Stimulated activated effector memory CD8-positive, alpha-beta T cell treated with anti-CD3 and anti-CD28 coated beads, Interleukin-12 subunit alpha, Interleukin-12 subunit beta, amount 100 ng/mL, for 72 hours (primary cell): ENCODE data around the gene MTIF3.

ENCODE experiments used
- ATAC-seq: fragments of 150-1000 bp; cut with Tn5 transposase; 2 replicates; pipeline ENCODE4 v1.10.0; 2021
- DNase-seq, 2 donors: peaks; one replicate each; pipeline ENCODE4 v3.0.0; 2021 to 2022; ENCODE audit warnings: low spot score in 2 of 2
- H3K27ac Mint-ChIP-seq: one replicate; pipeline ENCODE4 v1.8.0; 2022; ENCODE audit warnings: mild to moderate bottlenecking, mixed read lengths
- H3K36me3 Mint-ChIP-seq: one replicate; pipeline ENCODE4 v1.8.0; 2022; ENCODE audit warnings: mild to moderate bottlenecking, mixed read lengths
- H3K4me1 Mint-ChIP-seq: one replicate; pipeline ENCODE4 v1.8.0; 2022; ENCODE audit warnings: mixed read lengths
- H3K4me3 Mint-ChIP-seq: one replicate; pipeline ENCODE4 v1.8.0; 2022; ENCODE audit warnings: mild to moderate bottlenecking, mixed read lengths
- H3K9me3 Mint-ChIP-seq: one replicate; pipeline ENCODE4 v1.8.0; 2022; ENCODE audit warnings: mixed read lengths

Gene MTIF3

GRCh38 chr13:27449936-27450828 lies at the start of gene MTIF3:
Gene MTIF3 (minus strand): TSS chr13:27450564. CDS start chr13:27440448, 10,116 bp downstream.
- Mint-ChIP-seq H3K4me1 (peaks cover 52% of the 10 kb centered on the region), H3K27ac (peak within 1 kb of the TSS; percentile 98)

GRCh38 chr13:27497563-27498230 lies 47.3 kb upstream of the MTIF3 start:
- H3K27ac Mint-ChIP-seq: no peak overlapping the region
- no peaks in the 10 kb centered on the region for H3K4me1 Mint-ChIP-seq
- no peaks in the 10 kb centered on the region for H3K9me3 Mint-ChIP-seq
- ATAC-seq (no peak), DNase-seq (no peak)
- no peak overlapping the region for H3K4me3 Mint-ChIP-seq
- no peaks in the 10 kb centered on the region for H3K36me3 Mint-ChIP-seq

More at GRCh38 chr13:27449936-27450828, at the start of gene MTIF3:
- Mint-ChIP-seq H3K36me3 (peaks cover 26% of the 10 kb centered on the region), H3K4me3 (peak within 1 kb of the TSS; percentile 86), H3K9me3 (no peaks in the 10 kb centered on the region)
- DNase-seq (peak; percentile 91 to 98), ATAC-seq (peak; percentile 92)

- ATAC-seq (no peak), DNase-seq (no peak)
- Mint-ChIP-seq H3K4me3 (no peak overlapping the region), H3K27ac (no peak overlapping the region), H3K36me3 (no peaks in the 10 kb centered on the region), H3K9me3 (no peaks in the 10 kb centered on the region), H3K4me1 (no peaks in the 10 kb centered on the region)
Observed at GRCh38 chr13:27496536-27497273, 46.3 kb upstream of the MTIF3 start.

- H3K4me3 Mint-ChIP-seq: no peak overlapping the region
- ATAC-seq: no peak
- no peaks in the 10 kb centered on the region for H3K4me1 Mint-ChIP-seq
- H3K9me3 Mint-ChIP-seq: no peaks in the 10 kb centered on the region
- no peaks in the 10 kb centered on the region for H3K36me3 Mint-ChIP-seq
- DNase-seq: no peak
- no peak overlapping the region for H3K27ac Mint-ChIP-seq
Observed at GRCh38 chr13:27496006-27496405, 45.6 kb upstream of the MTIF3 start.

GRCh38 chr13:27495551-27495950 lies 45.2 kb upstream of the MTIF3 start:
- ATAC-seq (no peak), DNase-seq (no peak)
- H3K36me3 Mint-ChIP-seq: no peaks in the 10 kb centered on the region
- H3K4me3 Mint-ChIP-seq: no peak overlapping the region
- no peaks in the 10 kb centered on the region for H3K9me3 Mint-ChIP-seq
- no peak overlapping the region for H3K27ac Mint-ChIP-seq
- H3K4me1 Mint-ChIP-seq: no peaks in the 10 kb centered on the region

GRCh38 chr13:27493981-27494380 lies 43.6 kb upstream of the MTIF3 start:
- no peak for DNase-seq
- Mint-ChIP-seq H3K9me3 (no peaks in the 10 kb centered on the region), H3K27ac (no peak overlapping the region), H3K4me1 (no peaks in the 10 kb centered on the region), H3K36me3 (no peaks in the 10 kb centered on the region), H3K4me3 (no peak overlapping the region)
- ATAC-seq: no peak

- no peaks in the 10 kb centered on the region for H3K36me3 Mint-ChIP-seq
- no peak overlapping the region for H3K27ac Mint-ChIP-seq
- DNase-seq (no peak), ATAC-seq (no peak)
- H3K4me3 Mint-ChIP-seq: no peak overlapping the region
- no peaks in the 10 kb centered on the region for H3K9me3 Mint-ChIP-seq
- no peaks in the 10 kb centered on the region for H3K4me1 Mint-ChIP-seq
Observed at GRCh38 chr13:27489456-27489855, 39.1 kb upstream of the MTIF3 start.

- H3K36me3 Mint-ChIP-seq: no peaks in the 10 kb centered on the region
- no peak overlapping the region for H3K4me3 Mint-ChIP-seq
- no peaks in the 10 kb centered on the region for H3K9me3 Mint-ChIP-seq
- no peak overlapping the region for H3K27ac Mint-ChIP-seq
- no peak for DNase-seq
- no peak for ATAC-seq
- peaks cover 6% of the 10 kb centered on the region for H3K4me1 Mint-ChIP-seq
Observed at GRCh38 chr13:27487776-27488175, 37.4 kb upstream of the MTIF3 start.

- peaks cover 6% of the 10 kb centered on the region for H3K9me3 Mint-ChIP-seq
- H3K4me1 Mint-ChIP-seq: peaks cover 8% of the 10 kb centered on the region
- H3K27ac Mint-ChIP-seq: no peak overlapping the region
- ATAC-seq: no peak
- DNase-seq: no peak
- H3K4me3 Mint-ChIP-seq: no peak overlapping the region
- no peaks in the 10 kb centered on the region for H3K36me3 Mint-ChIP-seq
Observed at GRCh38 chr13:27483421-27483820, 33.1 kb upstream of the MTIF3 start.

- Mint-ChIP-seq H3K27ac (no peak overlapping the region), H3K4me1 (peaks cover 8% of the 10 kb centered on the region), H3K4me3 (no peak overlapping the region), H3K36me3 (no peaks in the 10 kb centered on the region), H3K9me3 (peaks cover 6% of the 10 kb centered on the region)
- no peak for DNase-seq
- peak; percentile 51 for ATAC-seq
Observed at GRCh38 chr13:27482983-27483382, 32.6 kb upstream of the MTIF3 start.

- Mint-ChIP-seq H3K27ac (no peak overlapping the region), H3K4me3 (no peak overlapping the region), H3K36me3 (no peaks in the 10 kb centered on the region), H3K9me3 (peaks cover 6% of the 10 kb centered on the region), H3K4me1 (peaks cover 8% of the 10 kb centered on the region)
- DNase-seq: peak; percentile 15 to 64
- ATAC-seq: no peak
Observed at GRCh38 chr13:27481766-27482165, 31.4 kb upstream of the MTIF3 start.

GRCh38 chr13:27476943-27477703 lies 26.8 kb upstream of the MTIF3 start:
- peak; percentile 70 for ATAC-seq

GRCh38 chr13:27474751-27475268 lies 24.4 kb upstream of the MTIF3 start:
- Mint-ChIP-seq H3K4me1 (peaks cover 13% of the 10 kb centered on the region), H3K36me3 (no peaks in the 10 kb centered on the region), H3K27ac (no peak overlapping the region), H3K4me3 (no peak overlapping the region), H3K9me3 (no peaks in the 10 kb centered on the region)
- DNase-seq (no peak), ATAC-seq (no peak)

More at GRCh38 chr13:27476943-27477703, 26.8 kb upstream of the MTIF3 start:
- peaks cover 2% of the 10 kb centered on the region for H3K9me3 Mint-ChIP-seq
- H3K4me1 Mint-ChIP-seq: peaks cover 13% of the 10 kb centered on the region
- no peaks in the 10 kb centered on the region for H3K36me3 Mint-ChIP-seq
- DNase-seq: no peak
- H3K27ac Mint-ChIP-seq: no peak overlapping the region
- H3K4me3 Mint-ChIP-seq: no peak overlapping the region

- DNase-seq: no peak
- H3K4me3 Mint-ChIP-seq: no peak overlapping the region
- peak; percentile 60 for ATAC-seq
- H3K4me1 Mint-ChIP-seq: peaks cover 13% of the 10 kb centered on the region
- H3K9me3 Mint-ChIP-seq: no peaks in the 10 kb centered on the region
- peak overlapping the region; percentile 75 for H3K27ac Mint-ChIP-seq
- H3K36me3 Mint-ChIP-seq: no peaks in the 10 kb centered on the region
Observed at GRCh38 chr13:27472941-27473340, 22.6 kb upstream of the MTIF3 start.
